GM23338 (cell line): ENCODE data around the gene KCNIP3.

Experiments
- JUNB ChIP-seq: IDR thresholded peaks from one replicate; pipeline ENCODE4 v1.6.1; 2016; ENCODE audit warnings: antibody characterized with exemption; ENCODE audit not compliant: unreplicated experiment
- TF ChIP-seq, protein P1 (sequence below), 2 experiments: fragments of 200-600 bp in 1 of 2; sonication (generic) in 1 of 2; conservative IDR thresholded peaks; 2 replicates each; pipeline versions ENCODE4 v1.5.1 to v1.6.1; 2016 to 2017; ENCODE audit warnings: antibody characterized with exemption in 2 of 2, low read depth in 2 of 2, mild to moderate bottlenecking in 2 of 2, moderate library complexity in 1 of 2

DNA sequence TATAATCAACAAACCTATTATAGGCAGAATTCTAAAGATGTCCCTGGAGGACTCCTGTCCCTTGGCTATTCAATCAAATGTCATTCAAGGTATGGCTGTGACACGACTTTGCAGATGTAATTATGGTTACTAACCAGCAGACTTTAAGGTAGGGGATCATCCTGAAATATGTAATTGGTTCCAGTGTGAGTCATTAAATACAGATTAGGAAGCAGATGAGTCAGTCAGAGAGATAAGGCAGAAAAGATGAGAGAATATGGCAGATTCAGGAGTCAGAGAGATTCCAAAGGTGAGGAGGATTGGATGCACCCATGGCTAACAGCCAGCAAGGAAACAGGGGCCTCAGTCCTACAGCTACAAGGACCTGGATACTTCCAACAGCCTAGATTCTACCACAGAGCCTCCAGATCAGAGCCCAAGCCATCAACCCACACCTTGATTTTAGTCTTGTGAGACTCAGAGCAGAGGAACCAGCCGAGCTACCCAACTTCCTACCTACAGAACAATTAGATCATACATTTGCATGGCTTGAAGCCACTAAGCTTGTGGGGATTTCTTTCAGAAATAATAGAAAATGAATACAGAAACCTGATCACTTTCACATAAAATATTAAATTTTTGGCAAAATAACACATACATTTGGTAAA, 34.1 kb upstream of the KCNIP3 start:
- TF ChIP-seq, protein P1, sequence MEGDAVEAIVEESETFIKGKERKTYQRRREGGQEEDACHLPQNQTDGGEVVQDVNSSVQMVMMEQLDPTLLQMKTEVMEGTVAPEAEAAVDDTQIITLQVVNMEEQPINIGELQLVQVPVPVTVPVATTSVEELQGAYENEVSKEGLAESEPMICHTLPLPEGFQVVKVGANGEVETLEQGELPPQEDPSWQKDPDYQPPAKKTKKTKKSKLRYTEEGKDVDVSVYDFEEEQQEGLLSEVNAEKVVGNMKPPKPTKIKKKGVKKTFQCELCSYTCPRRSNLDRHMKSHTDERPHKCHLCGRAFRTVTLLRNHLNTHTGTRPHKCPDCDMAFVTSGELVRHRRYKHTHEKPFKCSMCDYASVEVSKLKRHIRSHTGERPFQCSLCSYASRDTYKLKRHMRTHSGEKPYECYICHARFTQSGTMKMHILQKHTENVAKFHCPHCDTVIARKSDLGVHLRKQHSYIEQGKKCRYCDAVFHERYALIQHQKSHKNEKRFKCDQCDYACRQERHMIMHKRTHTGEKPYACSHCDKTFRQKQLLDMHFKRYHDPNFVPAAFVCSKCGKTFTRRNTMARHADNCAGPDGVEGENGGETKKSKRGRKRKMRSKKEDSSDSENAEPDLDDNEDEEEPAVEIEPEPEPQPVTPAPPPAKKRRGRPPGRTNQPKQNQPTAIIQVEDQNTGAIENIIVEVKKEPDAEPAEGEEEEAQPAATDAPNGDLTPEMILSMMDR (conservative IDR thresholded peaks at IDR 0.05; ENCODE audit: low read depth in 2 of 2), result no peak
- TF ChIP-seq JUNB, result no peak
